HL-60/S4 treated with retinoic acid at 250 ng/mL for 4 days and 3 days (cell line): ENCODE results near the gene BCAS3.

ENCODE experiments used
- in situ Hi-C: fragments of 300-500 bp; cut with MboI; formaldehyde crosslinking; loops from 2 replicates; pipeline ENCODE4 v1.7.0; 2022; ENCODE audit warnings: low sequenced_read_pairs

BCAS3 gene

DNA sequence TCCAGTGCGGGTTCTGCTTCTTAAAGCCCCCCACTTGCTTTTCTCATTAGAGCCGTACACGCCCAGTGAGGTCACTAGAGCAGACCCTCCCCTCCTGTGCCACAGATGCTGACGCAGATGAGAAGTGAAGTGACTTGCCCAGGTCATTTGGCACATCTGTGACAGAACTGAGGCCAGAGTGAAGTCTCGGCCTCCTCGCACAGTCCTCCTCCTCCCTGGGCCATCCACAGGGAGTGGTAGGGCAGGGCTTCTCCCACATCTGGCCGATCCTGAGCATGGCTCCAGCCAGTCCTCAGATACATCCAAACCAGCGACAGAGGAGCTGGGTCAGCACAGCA, 706.7 kb downstream of the BCAS3 start:
- in situ Hi-C loops: loop anchor here (25.0 kb wide), 1 partner anchor 372 kb away; no protein-coding TSS in a partner anchor

DNA sequence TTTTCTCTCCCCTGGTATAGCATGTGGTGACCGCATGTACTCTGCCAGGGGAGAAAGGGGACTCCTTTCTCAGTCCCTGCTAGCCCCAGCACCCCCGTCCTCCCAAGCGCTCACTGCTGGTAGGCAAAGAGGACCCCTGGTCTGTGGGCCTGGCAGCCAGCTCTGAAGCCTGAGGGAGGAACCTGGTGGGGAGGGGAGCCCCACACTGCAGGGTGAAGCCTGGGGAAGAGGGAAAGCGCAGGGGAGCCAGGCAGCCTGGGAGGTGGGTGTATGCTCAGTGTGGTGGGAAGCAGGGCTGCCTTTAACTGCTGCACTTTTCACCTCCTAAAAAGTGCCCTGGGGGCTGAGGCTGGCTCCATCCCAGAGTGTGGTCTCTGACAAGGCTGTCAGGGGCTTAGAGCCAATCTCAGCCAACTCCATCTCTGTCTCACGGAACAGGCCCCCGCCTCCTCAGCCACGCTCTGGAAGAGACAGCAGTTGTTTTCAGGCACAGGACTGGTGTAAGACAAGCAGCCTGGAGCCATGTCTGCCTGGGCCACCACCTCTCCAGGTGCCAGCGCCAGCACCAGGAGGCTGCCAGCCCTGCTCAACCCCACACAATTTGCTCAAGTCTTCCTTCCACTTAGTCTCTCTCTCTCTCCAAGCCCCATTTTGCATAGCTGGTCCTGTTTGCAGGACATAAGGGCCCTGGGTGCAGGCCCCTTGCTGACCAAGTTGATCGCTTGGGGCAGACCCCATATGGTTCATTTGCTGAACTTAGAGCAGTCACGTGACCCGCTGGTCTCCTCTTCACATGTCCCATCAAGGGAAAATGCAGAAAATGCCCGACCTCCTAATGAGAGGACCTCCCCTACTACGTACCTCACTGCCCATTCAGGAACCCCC, 707.3 kb downstream of the BCAS3 start:
- in situ Hi-C loops: loop anchor here (25.0 kb wide), 1 partner anchor 373 kb away; no protein-coding TSS in a partner anchor

DNA sequence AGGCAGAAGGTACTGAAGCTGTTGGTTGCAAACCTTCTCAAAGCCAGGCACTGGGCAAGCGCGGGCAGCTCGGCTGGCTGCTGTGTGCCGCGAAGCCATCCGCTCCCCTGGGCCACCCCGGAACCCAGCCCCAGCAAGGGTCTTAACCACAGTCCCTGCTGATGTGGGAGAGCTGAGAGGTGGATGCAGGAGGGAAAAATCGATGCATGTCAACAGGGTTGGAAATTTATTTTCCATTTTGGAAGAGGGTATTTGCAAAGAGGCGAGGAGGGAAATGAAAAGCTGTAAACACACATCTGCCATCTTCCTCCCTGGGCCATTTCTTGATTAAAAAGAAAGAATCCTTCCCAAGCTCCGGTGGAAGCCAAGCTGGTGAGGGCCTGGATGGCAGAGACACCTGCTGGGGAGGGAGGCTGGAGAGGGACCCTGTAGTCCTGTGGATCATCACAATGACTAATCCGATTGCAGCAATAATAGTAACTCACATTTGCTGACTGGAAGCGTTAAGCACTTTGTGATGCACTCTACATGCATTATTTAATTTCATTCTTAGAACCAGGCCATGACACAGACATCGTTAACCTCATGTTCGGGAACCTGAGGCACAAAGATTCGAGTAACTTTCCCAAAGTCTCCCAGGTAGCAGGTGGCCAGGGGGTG, 708.1 kb downstream of the BCAS3 start:
- in situ Hi-C loops: loop anchor here (25.0 kb wide), 1 partner anchor 373 kb away; no protein-coding TSS in a partner anchor

DNA sequence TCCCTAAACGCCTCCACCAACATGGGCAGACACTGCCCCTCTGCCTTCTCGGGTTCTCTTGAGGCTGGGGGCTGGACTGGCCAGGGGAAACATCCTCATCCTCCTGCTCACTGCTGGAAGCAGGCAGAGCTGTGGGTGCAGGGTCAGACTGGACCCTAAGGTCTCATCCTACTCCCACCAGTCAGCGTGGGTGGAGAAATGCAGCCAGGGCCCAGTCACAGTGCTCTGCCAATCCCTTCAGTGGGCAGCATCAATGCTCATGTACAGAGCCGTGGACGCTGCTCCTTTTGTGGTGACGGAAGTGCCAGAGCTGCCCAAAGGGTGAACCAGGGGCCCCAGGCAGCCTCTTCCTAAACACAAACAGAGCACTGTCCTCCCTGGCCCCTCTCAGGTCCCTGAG, 708.6 kb downstream of the BCAS3 start:
- in situ Hi-C loops: loop anchor here (25.0 kb wide), 1 partner anchor 374 kb away; no protein-coding TSS in a partner anchor

DNA sequence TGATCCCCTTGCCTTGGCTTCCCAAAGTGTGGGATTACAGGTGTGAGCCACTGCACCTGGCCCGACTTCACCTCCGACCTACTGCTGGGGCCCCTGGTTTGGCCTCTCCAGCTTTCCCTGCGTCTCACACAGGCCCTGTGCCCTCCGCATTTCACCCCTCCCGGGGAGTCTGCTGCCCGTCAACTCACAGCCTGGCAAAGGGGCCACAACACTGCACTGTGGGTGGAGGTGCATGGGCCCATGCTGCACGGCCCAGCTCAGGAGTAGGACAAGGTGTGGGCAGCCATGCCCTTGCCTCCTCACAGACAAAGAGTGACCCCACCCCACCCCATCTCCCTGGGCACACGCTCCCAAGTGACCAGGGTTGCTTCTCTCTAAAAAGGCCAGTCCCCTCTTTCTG, 709.4 kb downstream of the BCAS3 start:
- in situ Hi-C loops: loop anchor here (25.0 kb wide), 1 partner anchor 375 kb away; no protein-coding TSS in a partner anchor

DNA sequence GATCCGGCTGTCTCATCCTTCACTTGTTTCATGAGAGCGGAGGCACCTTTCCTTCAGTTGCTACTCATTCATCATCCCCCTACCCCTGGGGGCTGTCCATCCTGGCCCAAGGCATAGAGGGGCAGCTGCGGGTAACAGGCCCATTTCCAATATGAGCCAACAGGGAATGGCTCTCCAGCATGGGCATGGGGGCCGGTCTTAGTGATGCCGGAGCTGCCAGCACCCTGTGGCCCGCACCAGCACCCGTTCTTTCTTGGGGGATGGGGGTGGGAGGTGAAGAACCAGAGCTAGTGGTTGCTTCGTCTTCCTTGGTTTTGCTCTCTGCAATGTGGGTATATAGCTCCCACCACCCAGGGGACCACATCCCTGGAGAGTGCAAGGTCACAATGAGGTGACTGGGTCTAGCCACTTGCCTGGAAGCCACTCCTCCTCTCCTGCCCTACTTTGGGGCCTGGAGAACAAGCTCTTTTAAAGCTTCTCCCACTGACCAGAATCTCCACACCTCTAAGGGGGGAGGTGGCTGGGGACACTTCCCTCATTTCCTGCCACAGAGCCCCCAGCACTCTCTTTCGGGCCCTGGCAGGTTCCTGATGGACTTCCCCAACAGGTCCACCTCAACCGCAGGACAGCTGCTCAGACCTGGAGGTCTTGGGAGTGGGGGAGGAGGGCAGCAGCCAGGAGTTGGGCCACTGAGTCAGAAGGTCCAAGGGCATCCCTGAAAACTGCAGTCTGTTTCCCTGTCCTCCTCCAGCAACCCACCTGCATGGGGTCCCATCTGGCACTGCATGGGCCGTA, 710.1 kb downstream of the BCAS3 start:
- in situ Hi-C loops: loop anchor here (25.0 kb wide), 1 partner anchor 375 kb away; no protein-coding TSS in a partner anchor

DNA sequence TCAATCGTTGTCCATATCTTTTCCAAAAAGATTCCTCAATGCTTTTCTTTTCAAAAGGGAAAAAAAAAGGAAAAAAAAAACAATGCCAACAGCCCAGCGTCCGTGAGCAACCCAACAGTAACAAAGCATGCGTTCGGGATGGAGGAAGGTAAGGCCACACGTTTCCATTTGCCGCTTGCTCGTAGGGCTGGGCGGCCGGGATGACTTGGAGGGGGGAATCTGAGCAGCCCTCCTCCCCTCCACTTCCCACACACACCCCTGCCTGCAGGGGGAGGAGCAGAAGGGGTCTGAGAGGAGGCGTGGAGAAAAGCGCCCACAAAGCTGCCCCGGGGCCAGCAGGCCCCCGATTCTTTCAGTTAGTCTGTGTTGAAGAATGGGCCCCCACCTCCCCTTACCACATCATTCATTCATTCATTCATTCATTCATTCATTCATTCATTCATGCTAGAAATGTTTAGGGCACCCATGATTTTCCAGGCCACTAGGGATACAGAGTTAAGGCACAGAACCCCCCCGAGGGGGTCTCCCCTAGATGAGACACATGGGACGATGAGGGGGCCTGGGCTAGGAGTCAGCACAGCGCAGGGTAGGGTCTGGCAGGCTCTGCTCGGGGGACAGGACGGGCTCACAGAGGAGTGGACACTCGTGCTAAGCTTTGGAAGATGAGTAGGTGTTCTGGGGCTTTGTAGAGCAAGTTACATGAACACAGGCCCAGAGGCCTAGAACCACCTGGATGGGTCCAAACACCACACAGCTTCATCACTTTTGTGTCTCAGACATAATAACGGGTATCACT, 711.1 kb downstream of the BCAS3 start:
- in situ Hi-C loops: loop anchor here (25.0 kb wide), 1 partner anchor 376 kb away; no protein-coding TSS in a partner anchor

DNA sequence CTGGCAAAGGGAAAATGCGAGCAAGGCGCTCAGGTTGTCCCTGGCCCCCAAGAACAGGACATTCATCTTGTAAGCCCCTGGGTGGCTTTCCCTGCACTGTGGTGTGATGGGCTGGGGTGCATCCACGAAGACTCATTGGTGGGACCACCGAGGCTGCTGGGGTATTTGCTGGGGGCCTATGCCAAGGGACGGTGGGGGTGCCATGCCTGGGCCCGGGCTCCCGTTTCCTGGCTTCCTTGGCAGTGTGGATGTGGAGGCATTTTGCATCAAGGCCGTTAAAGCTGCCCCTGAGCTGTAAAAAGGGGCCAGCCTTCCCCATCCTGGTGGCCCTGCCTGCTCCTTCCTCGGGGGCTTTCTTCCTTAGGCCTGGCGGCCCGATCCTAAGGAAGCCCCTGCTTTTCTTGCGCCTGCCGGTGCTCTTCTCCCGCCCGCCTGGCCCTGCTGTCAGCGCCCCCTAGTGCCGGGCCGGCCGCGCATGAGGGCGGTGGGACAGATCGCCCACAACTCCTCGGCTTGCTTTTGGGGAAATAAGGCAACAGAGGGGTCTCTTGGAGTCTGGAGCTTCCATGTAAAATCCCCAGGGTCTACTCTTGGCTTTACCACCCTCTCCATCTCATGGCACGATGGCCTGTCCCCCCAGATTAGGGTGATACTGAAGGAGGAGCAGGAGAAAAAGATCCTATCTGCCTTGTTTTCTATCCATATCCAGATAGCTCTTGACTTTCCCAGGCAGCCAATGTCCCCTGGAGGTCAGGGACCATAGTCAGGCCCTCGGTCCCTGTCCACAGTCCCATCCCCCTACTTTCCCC, 712.2 kb downstream of the BCAS3 start:
- in situ Hi-C loops: loop anchor here (25.0 kb wide), 1 partner anchor 378 kb away; no protein-coding TSS in a partner anchor

DNA sequence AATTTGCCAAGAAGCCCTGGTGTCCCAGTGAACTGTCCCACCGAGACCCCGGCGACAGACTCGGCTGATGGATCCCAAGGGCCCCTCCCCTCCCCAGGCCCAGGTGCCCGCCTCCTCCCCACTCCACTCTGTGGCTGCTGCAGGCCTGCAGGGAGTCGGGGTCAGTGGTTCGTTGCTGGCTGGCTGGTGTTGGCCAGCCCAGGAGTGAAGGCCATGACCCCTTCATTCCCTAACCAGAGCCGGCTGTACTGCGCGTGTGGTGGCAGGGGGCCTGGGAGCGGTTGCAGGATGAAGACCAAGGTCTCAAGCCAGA, 712.8 kb downstream of the BCAS3 start:
- in situ Hi-C loops: loop anchor here (25.0 kb wide), 1 partner anchor 378 kb away; no protein-coding TSS in a partner anchor

DNA sequence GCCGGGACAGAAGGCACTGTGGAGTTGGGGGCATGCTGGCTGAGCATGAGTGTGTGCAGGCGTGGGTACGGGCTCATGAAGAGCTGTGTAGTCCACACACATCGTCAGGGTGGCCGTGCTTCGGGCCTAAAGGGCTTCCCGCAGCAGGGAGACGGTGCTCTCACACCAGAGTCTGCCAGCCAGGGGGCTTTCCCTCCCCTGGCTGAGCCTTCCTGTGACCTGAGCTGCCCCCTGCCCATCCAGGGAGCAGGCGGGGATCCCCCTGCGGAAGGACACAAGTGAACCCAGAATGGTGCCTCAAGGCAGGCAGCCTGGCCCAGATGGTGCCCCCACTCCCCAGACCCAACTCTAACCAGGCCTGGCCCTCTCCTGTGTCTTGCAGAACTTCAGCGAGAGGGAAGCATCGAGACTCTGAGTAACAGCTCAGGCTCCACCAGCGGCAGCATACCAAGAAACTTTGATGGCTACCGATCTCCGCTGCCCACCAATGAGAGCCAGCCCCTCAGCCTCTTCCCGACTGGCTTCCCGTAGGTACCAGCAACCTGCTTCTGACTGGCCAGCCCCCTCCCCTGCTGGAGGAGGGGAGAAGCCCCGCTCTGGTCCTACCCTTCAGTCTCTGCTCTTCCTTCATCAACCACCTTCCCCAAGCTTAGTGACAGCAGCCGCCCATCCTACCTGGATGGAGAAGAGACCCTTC, 714.1 kb downstream of the BCAS3 start:
- in situ Hi-C loops: loop anchor here (25.0 kb wide), 1 partner anchor 379 kb away; no protein-coding TSS in a partner anchor

DNA sequence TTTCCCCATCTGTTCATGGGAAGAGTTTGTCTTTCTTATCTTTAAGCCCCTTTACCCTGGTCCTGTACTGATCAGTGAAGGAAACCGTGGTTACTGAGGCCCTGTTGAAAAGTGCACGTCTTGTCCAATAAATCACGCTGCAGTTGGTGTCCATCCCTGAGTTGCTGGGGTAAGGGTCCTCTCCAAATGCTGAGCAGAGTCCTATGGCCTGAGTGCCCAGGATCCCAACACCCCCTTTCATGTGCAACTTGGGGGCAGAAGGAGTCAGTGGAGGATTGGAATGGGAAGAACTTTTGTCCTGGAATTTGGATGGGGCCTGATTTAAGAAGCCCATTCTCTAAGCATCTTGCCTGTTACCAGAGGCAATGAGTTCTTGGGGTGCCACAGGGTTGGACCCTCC, 715.0 kb downstream of the BCAS3 start:
- in situ Hi-C loops: loop anchor here (25.0 kb wide), 1 partner anchor 380 kb away; no protein-coding TSS in a partner anchor

DNA sequence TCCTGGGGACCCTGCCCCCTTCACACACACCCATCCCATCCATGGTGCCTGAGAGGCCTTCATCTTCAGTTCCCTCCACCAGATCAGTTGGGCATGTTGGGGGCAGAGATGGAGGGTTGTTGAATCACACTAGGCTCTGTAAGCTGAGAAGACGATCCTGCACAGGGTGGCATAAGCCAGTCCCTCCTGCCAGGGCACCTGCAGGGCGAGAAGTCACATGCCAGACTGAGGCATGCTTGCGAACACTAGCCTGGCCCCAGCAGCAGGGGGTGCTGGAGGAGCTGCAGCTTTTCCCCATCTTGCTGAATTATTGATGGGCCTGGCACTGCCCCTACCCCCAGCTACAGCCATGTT, 715.9 kb downstream of the BCAS3 start:
- in situ Hi-C loops: loop anchor here (25.0 kb wide), 1 partner anchor 381 kb away; no protein-coding TSS in a partner anchor

DNA sequence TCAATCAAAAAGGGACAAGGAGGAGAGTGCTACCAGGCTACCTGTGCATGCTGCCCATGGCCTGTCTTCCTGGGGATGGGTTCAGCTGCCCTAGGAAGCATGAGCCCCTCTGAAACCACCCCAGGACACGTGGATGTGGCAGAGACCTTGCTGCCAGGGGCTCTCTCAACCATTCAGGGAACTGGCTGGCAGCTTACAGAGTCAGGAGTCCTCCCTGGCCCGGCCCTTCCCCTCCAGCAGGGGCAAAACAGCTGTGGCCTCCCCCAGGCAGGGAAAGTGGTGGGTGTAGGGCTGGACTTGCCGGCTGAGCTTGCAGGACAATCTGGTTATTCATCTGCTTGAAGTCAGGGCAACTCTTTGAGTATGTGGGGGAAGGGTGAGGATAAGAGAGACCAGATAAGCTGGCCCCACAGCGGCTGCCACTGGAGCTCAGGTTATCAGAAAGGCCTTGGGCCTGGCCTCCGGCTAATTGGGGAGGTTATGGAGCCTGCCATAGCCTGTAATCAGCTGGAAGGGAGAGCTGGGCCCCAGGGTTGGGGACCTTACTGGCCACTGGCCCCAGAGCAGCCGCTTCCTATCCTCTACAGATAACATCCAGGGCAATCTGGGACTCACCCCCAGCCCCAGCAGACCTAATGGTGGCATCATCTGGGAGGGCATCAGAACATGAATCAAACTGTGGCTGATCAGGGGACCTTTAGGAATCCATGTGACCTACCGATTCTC, 716.4 kb downstream of the BCAS3 start:
- in situ Hi-C loops: loop anchor here (25.0 kb wide), 1 partner anchor 382 kb away; no protein-coding TSS in a partner anchor

DNA sequence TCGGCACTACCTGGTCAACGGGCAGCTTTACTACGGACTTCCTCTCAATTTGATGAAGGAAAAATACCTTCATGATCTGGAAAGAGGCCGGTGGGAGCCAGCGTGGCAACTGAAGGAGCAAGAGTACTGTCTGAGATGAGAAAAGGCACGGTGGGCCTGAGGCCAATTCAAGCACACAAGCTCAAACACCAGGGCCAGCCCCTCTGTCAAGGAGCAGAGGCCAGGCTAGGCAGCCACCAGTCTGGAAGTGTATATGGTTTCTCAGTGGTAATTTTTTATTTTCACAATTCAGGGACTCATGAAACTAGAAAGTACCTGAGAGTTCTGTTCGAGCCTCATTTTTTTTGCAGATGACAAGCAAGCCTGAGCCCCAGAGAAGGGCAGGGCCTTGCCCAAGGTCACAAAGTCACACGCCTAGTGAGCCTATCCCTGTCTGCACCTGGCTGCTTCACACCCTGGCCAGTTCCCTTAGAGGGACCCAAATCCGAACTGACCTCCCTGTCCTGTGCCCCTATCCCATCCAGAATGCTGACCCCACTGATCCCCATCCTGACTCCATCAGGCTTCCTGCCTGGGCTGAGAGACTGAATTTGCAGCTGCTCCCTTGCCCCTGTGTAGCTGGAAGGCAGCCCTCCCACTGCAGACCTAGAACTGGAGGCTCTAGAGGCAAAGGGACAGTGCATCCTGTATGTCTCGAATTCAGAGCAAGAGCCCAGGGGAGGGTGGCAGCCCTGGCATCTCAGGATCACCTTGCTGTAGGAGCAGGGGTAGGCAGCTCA, 717.2 kb downstream of the BCAS3 start:
- in situ Hi-C loops: loop anchor here (25.0 kb wide), 1 partner anchor 383 kb away; no protein-coding TSS in a partner anchor

DNA sequence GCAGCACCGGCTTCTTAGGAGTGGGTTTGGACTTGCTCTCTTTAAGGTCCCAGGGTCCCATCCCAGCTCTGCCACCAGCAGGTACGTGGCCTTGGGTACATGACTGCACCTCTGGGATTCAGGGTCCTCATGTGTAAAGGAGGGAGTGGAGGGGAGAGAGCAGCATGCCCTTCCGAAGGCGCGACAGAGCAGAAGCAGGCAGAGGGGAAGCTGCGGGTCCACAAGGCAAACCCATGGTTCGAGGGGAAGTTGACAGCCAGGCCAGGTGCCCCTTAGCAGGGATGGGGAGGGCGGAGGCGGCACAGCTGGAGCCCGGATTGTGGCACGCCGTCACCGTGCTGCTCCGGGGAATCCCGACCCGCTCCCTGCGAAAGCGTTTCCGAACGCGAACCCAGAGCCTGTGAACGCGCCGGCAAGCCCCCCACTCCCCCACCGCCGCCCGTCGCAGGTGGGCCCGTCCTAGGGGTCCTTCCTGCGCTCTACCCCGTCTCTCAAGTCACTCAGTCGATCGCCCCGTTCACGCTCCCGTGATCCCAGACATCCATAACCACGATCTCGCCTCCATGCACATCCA, 717.8 kb downstream of the BCAS3 start:
- in situ Hi-C loops: loop anchor here (25.0 kb wide), 1 partner anchor 383 kb away; no protein-coding TSS in a partner anchor

DNA sequence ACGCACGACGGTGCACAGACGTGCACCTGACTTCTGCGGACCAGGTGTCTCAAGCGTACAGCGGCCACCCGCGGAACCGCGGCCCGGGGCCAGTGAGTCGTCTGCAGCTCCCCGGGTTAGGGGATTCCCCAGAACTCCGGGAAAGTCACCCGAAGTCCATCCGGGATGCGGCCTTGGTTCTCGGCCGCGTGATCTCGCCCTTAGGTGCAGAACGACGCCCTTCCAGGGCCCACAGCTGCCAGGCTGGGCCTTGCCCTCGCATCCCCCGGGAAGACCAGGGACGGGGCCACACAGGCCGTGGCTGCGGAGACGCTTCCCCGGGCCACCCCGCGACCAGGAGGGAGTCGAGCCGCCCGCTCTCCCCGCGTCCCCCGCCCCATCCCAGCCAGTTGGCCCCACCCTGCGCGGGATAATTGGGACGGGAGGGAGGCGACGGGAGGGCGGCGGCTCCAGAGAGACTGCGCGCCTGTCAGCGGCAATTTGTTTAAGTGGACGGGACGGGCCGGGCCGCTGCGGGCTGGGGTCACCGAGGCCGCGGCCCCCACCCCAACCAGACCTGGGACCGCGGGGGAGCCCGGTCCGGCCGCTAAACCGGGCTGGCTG, 718.4 kb downstream of the BCAS3 start:
- in situ Hi-C loops: loop anchor here (25.0 kb wide), 1 partner anchor 384 kb away; no protein-coding TSS in a partner anchor
